CD14-positive monocyte (primary cell): Measurements from ENCODE around the gene GFPT2. TPM values are rescaled to one million over a fixed set of nuclear protein-coding genes. Genes with fewer than 3 reads are reported as not detected.

Source experiments
- DNase-seq, 3 donors: peaks; one replicate each; pipeline ENCODE4 v3.0.0-alpha.2; 2011 to 2022
- H2AFZ ChIP-seq: 2 replicates; pipeline ENCODE4 v1.6.0; 2012; ENCODE audit warnings: mild to moderate bottlenecking, low read depth, low read length, inconsistent platforms; ENCODE audit not compliant: insufficient read depth, poor library complexity, severe bottlenecking
- H3K27ac ChIP-seq, 2 donors: 1 replicate in 1 of 2; 2 replicates in 1 of 2; pipeline ENCODE4 v1.5.1; 2012 to 2013; ENCODE audit warnings: low read length in 2 of 2, control low read depth in 1 of 2, inconsistent platforms in 1 of 2, low read depth in 1 of 2, mild to moderate bottlenecking in 1 of 2
- H3K27me3 ChIP-seq, 2 donors: one replicate each; pipeline versions ENCODE4 v1.6.0 to v1.6.1; 2011 to 2013; ENCODE audit warnings: low read length in 2 of 2; ENCODE audit not compliant: control insufficient read depth in 2 of 2, insufficient read depth in 2 of 2
- H3K36me3 ChIP-seq, 2 donors: replicated peaks in 1 of 2; 1 replicate in 1 of 2; 2 replicates in 1 of 2; pipeline versions ENCODE4 v1.5.1 to v1.6.1; 2012 to 2013; ENCODE audit warnings: low read length in 2 of 2, control low read depth in 1 of 2, inconsistent platforms in 1 of 2, mild to moderate bottlenecking in 1 of 2; ENCODE audit not compliant: insufficient read depth in 2 of 2, control insufficient read depth in 1 of 2
- H3K4me1 ChIP-seq, 2 donors: 1 replicate in 1 of 2; 2 replicates in 1 of 2; pipeline versions ENCODE4 v1.5.1 to v1.6.1; 2012 to 2013; ENCODE audit warnings: low read length in 2 of 2, control low read depth in 1 of 2, inconsistent platforms in 1 of 2, mild to moderate bottlenecking in 1 of 2, moderate library complexity in 1 of 2; ENCODE audit not compliant: insufficient read depth in 2 of 2, control insufficient read depth in 1 of 2
- H3K4me2 ChIP-seq: replicated peaks from 2 replicates; pipeline ENCODE3; 2012; ENCODE audit warnings: low read length, moderate library complexity, mild to moderate bottlenecking; ENCODE audit not compliant: poor library complexity, severe bottlenecking; ENCODE audit errors: extremely low read depth
- H3K4me3 ChIP-seq, 3 experiments: fragments of 200-600 bp in 1 of 3; sonication (generic) in 1 of 3; replicated peaks in 1 of 3; 1 replicate in 2 of 3; 2 replicates in 1 of 3; pipeline ENCODE4 v1.5.1; 2011 to 2013; ENCODE audit warnings: low read length in 3 of 3, mild to moderate bottlenecking in 3 of 3, control low read depth in 2 of 3, low read depth in 2 of 3, inconsistent platforms in 1 of 3, moderate library complexity in 1 of 3
- H3K79me2 ChIP-seq: 2 replicates; pipeline ENCODE4 v1.6.0; 2012; ENCODE audit warnings: mild to moderate bottlenecking, control low read depth, inconsistent platforms, low read length, moderate library complexity; ENCODE audit not compliant: insufficient read depth
- H3K9ac ChIP-seq: 2 replicates; pipeline ENCODE4 v1.6.0; 2017; ENCODE audit warnings: low read length, mild to moderate bottlenecking; ENCODE audit not compliant: insufficient read depth, poor library complexity, severe bottlenecking
- H3K9me3 ChIP-seq, 2 donors: replicated peaks in 1 of 2; 1 replicate in 1 of 2; 2 replicates in 1 of 2; pipeline versions ENCODE4 v1.5.1 to v1.6.1; 2012 to 2013; ENCODE audit warnings: low read length in 2 of 2, control low read depth in 1 of 2; ENCODE audit not compliant: control insufficient read depth in 1 of 2, insufficient read depth in 1 of 2
- H4K20me1 ChIP-seq: 2 replicates; pipeline ENCODE4 v1.6.0; 2012; ENCODE audit warnings: mild to moderate bottlenecking, low read length, control low read depth, moderate library complexity; ENCODE audit not compliant: insufficient read depth
- H3K27ac Mint-ChIP-seq, 7 donors: one replicate each; pipeline ENCODE4 v1.8.0; 2020; ENCODE audit warnings: mild to moderate bottlenecking in 7 of 7, mixed read lengths in 7 of 7, moderate library complexity in 6 of 7, inconsistent platforms in 2 of 7
- H3K27me3 Mint-ChIP-seq, 3 donors: one replicate each; pipeline ENCODE4 v1.8.0; 2021 to 2022; ENCODE audit warnings: low read depth in 3 of 3, mild to moderate bottlenecking in 3 of 3, mixed read lengths in 3 of 3, moderate library complexity in 3 of 3, inconsistent platforms in 1 of 3
- H3K36me3 Mint-ChIP-seq, 2 donors: one replicate each; pipeline ENCODE4 v1.8.0; 2020; ENCODE audit warnings: mixed read lengths in 2 of 2, inconsistent platforms in 1 of 2, mild to moderate bottlenecking in 1 of 2
- H3K4me1 Mint-ChIP-seq: one replicate; pipeline ENCODE4 v1.8.0; 2020; ENCODE audit warnings: mild to moderate bottlenecking, mixed read lengths
- H3K4me3 Mint-ChIP-seq, 2 donors: one replicate each; pipeline ENCODE4 v1.8.0; 2020; ENCODE audit warnings: mild to moderate bottlenecking in 2 of 2, mixed read lengths in 2 of 2, moderate library complexity in 1 of 2
- H3K9me3 Mint-ChIP-seq, 7 donors: one replicate each; pipeline ENCODE4 v1.8.0; 2020 to 2022; ENCODE audit warnings: mixed read lengths in 7 of 7, mild to moderate bottlenecking in 6 of 7, moderate library complexity in 6 of 7, inconsistent platforms in 2 of 7
- WGBS: methylation state at CpG from one replicate; pipeline ENCODE4 v1.1.5; 2013; ENCODE audit warnings: missing lambda C conversion rate; ENCODE audit not compliant: insufficient coverage; 5-methylcytosine and 5-hydroxymethylcytosine counted together
- intact Hi-C, 2 donors: fragments of 100-400 bp; cut with micrococcal nuclease; formaldehyde crosslinking; loops; one replicate each; pipeline versions ENCODE4 v1.15.0 to v1.15.1; 2023
- polyA plus RNA-seq, 3 donors: library from polyadenylated mRNA; depleted of rRNA in 1 of 3; unstranded in 2 of 3; stranded (reverse) in 1 of 3; fragments of 300-500 nt in 2 of 3; fragments of >200 nt in 1 of 3; fragmentation: Illumina TruSeq in 2 of 3; gene quantifications; 1 replicate in 2 of 3; 2 replicates in 1 of 3; pipeline ENCODE4 v1.2.3, GENCODE V29; 2012 to 2021
- TF ChIP-seq, protein P1 (sequence below): fragments of 200-600 bp; IDR thresholded peaks from one replicate; pipeline ENCODE4 v1.8.0; 2022; ENCODE audit warnings: antibody characterized with exemption, mild to moderate bottlenecking

Gene GFPT2
- polyA plus RNA-seq, 3 donors, result not detected

- intact Hi-C loops, result no loop called here
- peaks cover 4% of the 10 kb centered on the region for H3K4me1 Mint-ChIP-seq
- no peak overlapping the region for H3K4me2 ChIP-seq
- no peak for DNase-seq
- H3K36me3 ChIP-seq, result no peaks in the 10 kb centered on the region
- H4K20me1 ChIP-seq, result no peaks in the 10 kb centered on the region
- TF ChIP-seq, protein P1, sequence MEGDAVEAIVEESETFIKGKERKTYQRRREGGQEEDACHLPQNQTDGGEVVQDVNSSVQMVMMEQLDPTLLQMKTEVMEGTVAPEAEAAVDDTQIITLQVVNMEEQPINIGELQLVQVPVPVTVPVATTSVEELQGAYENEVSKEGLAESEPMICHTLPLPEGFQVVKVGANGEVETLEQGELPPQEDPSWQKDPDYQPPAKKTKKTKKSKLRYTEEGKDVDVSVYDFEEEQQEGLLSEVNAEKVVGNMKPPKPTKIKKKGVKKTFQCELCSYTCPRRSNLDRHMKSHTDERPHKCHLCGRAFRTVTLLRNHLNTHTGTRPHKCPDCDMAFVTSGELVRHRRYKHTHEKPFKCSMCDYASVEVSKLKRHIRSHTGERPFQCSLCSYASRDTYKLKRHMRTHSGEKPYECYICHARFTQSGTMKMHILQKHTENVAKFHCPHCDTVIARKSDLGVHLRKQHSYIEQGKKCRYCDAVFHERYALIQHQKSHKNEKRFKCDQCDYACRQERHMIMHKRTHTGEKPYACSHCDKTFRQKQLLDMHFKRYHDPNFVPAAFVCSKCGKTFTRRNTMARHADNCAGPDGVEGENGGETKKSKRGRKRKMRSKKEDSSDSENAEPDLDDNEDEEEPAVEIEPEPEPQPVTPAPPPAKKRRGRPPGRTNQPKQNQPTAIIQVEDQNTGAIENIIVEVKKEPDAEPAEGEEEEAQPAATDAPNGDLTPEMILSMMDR, result no peak
- no peak overlapping the region for H3K4me3 Mint-ChIP-seq
- H3K79me2 ChIP-seq, result no peaks in the 10 kb centered on the region
- H3K9me3 Mint-ChIP-seq, result no peaks in the 10 kb centered on the region
- no peak overlapping the region for H3K27ac ChIP-seq
- H2AFZ ChIP-seq, result no peak overlapping the region
- peaks cover 0 to 4% (median 3%) of the 10 kb centered on the region in 3 donors for H3K27me3 Mint-ChIP-seq
- H3K9ac ChIP-seq, result no peak overlapping the region
- H3K27me3 ChIP-seq, result no peaks in the 10 kb centered on the region
- no CpG with 5 or more reads among the region's 8 CpGs for WGBS
- H3K4me3 ChIP-seq, result no peak overlapping the region
- no peaks in the 10 kb centered on the region for H3K36me3 Mint-ChIP-seq
- no peaks in the 10 kb centered on the region for H3K9me3 ChIP-seq
- H3K27ac Mint-ChIP-seq, result no peak overlapping the region
- H3K4me1 ChIP-seq, result no peaks in the 10 kb centered on the region
These were observed 14.2 kb upstream of the GFPT2 start for GRCh38 chr5:180367300-180367699.

GRCh38 chr5:180366326-180366725 is 13.2 kb upstream of the GFPT2 start:
- Histone ChIP-seq H3K27ac (no peak overlapping the region), H3K4me1 (no peaks in the 10 kb centered on the region)
- H3K9me3 Mint-ChIP-seq, result no peaks in the 10 kb centered on the region

More at GRCh38 chr5:180366326-180366725, 13.2 kb upstream of the GFPT2 start:
- no peak for DNase-seq
- Histone ChIP-seq H3K9ac (no peak overlapping the region), H3K9me3 (no peaks in the 10 kb centered on the region), H3K4me2 (no peak overlapping the region), H4K20me1 (no peaks in the 10 kb centered on the region), H3K4me3 (no peak overlapping the region), H2AFZ (no peak overlapping the region), H3K79me2 (no peaks in the 10 kb centered on the region), H3K27me3 (no peaks in the 10 kb centered on the region), H3K36me3 (no peaks in the 10 kb centered on the region)
- Mint-ChIP-seq H3K4me1 (peaks cover 4% of the 10 kb centered on the region), H3K27me3 (peaks cover 0 to 8% (median 3%) of the 10 kb centered on the region in 3 donors), H3K27ac (no peak overlapping the region), H3K4me3 (no peak overlapping the region), H3K36me3 (no peaks in the 10 kb centered on the region)
- WGBS, result 70% methylated on average over 11 of the region's 12 CpGs
- intact Hi-C loops, result no loop called here
- TF ChIP-seq, protein P1, result no peak
